GM21528 (cell line): ENCODE data around the gene GALNT10.

ENCODE experiments used
- ATAC-seq: cut with Tn5 transposase; IDR thresholded peaks from one replicate; pipeline ENCODE4 v1.9.1; 2021; ENCODE audit warnings: mild to moderate bottlenecking, moderate library complexity; ENCODE audit not compliant: unreplicated experiment, low FRiP score

Gene GALNT10

GRCh38 chr5:154202379-154203260 is 12.1 kb downstream of the GALNT10 start:
- peak; percentile 95 for ATAC-seq

GRCh38 chr5:154203798-154204578 is 13.5 kb downstream of the GALNT10 start:
- no peak for ATAC-seq

DNA sequence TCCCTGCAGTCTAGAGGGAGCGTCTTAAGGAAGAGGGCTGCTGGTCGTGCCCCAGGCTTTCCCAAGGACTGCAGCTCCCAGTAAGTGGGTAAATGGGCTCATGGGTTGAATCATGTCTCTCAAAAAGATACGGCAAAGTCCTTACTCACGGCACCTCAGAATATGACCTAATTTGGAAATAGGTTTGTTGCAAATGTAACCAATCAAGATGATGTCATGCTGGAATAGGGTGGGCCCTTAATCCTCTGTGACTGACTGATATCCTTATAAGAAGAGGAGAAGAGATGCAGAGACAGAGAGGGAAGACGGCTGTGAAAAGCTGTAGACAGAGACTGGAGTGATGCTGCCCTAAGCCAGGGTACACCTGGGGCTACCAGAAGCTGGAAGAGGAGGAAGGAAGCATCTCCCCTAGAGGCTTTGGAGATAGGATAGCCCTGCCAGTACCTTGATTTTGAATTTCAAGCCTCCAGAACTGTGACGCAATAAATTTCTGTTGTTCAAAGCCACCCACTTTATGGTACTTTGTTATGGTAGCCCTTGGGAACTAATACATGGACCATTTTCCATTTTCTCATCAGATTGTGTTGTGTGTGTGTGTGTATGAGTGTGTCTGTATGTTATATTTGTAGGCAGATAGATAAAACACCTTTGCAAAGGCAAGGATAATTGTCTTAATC is 15.0 kb downstream of the GALNT10 start:
- no peak for ATAC-seq

DNA sequence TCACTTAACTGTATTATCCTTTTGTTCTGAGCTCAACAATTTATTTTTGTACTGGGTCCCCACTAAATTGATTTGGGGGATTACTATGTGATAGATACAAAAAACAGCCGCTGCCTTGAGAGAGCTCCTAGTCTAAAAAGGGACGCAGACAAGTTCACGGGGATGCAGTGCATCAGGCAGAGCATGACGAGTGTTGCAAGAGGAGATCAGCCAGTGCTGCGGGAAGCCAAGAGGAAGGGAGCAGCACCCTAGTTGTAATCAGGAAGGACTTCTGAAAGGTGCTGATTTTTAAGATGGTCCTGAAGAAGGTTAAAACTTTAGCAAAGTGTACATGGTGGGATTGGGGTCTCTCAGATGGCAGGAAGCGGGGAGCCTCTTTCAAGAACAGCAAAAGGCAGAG is 15.8 kb downstream of the GALNT10 start:
- ATAC-seq = no peak

- ATAC-seq = no peak
These were observed 16.7 kb downstream of the GALNT10 start for GRCh38 chr5:154207204-154207603.

DNA sequence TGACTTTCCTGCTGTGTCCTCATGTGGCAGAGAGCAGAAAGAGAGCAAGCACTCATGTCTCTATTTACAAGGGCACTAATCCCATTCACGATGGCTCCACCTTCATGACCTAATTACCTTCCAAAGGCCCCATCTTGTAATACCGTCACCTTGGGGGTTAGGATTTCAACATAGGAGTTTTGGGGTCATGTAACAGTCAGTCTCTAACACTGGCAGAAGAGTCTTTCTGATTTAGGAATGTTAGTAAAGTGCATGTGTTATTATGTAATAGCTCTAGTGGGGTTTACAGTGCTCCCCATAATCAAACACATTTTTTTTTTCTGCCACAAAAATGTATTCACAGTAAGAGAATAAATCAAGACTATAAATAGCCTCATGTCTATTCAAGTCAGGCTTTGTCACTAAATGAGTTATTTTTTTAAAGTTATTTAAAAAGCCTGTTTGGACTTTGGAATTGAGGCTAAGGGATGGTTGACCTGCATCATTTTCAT is 19.1 kb downstream of the GALNT10 start:
- ATAC-seq = no peak

GRCh38 chr5:154210163-154210562 is 19.6 kb downstream of the GALNT10 start:
- no peak for ATAC-seq

DNA sequence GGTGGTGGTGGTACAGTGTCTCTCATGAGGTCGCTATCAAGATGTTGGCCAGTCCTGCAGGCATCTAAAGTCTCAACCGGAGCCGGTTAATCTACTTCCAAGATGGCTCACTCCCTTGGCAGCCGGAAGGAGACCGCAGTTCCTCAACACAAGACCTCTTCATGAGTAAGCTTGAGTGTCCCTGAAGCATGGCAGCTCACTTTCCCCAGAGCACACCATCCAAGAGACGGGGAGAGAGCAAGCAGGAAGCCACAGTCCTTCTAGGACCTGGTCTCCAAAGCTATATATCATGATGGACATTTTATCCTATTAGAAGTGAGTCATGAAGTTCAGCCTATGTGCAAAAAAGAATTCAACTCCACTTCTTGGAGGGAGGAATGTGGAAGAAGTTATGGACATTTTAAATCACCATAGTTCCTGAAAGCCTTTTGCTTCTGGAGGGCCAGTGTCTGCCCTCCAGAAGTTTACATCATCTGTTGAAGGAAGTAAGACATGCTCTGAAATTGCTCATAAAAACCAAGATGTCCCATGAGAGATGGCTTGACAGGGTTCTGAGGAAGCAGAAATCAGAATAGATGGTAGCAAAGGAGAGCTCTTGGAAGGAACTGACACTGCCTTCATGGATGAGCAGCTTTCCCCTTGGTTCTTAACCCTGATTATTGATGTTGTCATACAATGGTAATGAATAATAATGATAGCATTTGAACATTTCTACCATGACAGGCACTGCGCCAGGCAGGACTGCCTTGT is 21.3 kb downstream of the GALNT10 start:
- ATAC-seq = no peak

DNA sequence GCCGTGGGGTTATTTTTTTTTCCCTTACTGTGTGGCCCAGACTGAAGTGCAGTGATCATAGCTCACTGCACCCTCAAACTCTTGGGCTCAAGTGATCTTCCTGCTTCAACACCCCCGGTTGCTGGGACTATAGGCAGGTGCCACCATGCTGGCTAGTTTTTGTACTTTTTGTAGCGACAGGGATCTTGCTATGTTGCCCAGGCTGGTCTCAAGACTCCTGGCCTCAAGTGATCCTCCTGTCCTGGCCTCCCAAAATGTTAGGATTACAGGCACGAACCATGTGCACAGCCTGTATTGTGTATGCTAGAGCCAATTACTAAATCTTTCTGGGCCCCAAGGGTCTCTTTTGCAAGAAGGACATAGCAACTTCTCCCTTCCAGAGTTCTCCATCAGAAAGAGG is 23.1 kb downstream of the GALNT10 start:
- ATAC-seq = no peak

DNA sequence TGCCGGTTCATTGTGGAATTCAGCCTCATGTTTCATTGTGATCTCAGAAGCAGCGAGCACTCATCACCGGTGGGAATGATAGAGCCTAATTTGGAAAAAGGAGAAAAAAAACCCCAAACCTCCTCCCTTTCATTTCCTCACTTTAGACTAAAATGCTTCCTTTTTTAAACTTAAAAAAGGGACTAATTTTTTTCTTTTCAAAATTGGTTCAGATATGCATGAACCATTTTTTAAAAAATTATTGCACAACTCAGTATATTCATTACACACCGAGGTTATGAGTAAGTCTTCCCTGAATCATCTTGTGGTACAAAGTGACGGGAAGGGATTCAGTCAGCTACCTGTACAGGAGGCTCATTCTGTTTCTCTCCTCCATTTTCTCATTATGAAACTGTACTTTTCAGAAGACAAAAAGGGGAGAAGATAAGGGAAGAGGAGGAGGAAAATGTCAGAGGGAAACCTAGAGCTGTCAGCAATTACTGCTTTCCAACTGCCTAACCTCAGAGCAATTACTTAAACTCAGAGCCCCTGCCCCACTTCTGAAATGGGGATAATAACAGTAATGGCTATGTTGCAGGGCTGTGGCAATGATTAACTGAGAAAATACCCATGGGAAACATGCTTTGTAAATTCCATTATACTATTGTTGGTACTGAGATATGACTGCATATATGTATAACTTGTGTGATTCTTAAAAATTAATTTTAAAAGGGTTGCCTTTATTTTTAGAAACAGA is 24.0 kb downstream of the GALNT10 start:
- ATAC-seq = peak; percentile 71

GRCh38 chr5:154215571-154216325 is 25.2 kb downstream of the GALNT10 start:
- no peak for ATAC-seq

DNA sequence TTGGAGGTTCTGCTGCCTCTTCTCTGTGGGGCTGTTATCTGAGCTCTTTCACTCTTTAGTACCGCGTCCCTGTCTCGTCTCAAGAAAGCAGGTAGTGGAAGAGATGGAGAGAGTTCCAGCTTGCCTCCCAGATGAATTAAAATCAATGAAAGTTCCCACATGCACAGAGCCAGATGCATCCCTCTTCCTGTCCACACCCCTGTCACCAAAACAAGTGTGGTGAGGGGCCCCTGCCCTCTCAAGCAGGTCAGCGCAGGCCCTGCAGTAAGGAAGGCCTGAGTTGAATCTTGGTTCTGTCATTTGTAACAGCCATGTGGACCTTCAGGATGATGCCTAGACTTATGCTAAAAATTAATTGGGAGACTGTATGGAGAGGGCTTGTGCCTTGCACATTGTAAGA is 26.9 kb downstream of the GALNT10 start:
- ATAC-seq = no peak

DNA sequence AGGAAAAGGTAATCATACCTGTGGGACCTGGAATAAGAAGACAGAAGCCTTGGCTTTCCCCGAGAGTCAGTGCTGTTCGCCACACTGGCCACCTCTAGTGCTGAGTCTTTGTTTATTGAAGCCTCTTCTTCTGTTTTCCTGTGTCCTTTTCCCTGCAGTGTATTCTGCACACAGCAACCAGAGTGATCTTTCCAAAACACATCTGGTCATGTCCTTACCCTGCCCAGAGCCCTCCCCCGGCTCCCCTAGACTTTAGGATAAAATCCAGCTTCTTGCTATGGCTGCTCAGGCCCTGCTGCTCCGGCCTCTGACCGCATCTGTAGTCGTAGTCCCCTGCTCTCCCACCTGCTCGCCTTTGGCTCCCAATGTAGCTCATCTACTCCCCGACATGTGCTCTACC is 28.3 kb downstream of the GALNT10 start:
- no peak for ATAC-seq

DNA sequence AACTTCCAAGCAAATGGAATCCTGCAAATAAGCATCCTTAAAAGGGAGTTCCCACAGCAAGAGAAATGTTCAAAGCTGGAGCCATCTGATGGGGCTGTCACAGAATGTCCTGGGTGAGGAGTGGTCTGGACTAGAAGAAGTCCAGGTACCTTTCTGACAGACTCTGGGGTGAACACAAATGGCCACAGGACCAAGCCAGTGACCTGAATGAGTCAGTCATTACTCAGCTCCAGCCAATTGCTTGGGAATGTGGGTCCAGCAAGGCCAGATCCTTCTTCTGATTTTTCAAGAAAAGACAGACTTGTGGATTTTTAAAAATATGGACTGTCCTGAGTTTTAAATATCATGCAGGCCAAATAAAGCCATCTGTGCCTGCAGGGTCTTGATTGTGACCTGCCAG is 30.1 kb downstream of the GALNT10 start:
- ATAC-seq = no peak

GRCh38 chr5:154221371-154221896 is 30.9 kb downstream of the GALNT10 start:
- no peak for ATAC-seq

- no peak for ATAC-seq
These were observed 31.9 kb downstream of the GALNT10 start for GRCh38 chr5:154222414-154222813.

GRCh38 chr5:154223320-154223719 is 32.8 kb downstream of the GALNT10 start:
- no peak for ATAC-seq

DNA sequence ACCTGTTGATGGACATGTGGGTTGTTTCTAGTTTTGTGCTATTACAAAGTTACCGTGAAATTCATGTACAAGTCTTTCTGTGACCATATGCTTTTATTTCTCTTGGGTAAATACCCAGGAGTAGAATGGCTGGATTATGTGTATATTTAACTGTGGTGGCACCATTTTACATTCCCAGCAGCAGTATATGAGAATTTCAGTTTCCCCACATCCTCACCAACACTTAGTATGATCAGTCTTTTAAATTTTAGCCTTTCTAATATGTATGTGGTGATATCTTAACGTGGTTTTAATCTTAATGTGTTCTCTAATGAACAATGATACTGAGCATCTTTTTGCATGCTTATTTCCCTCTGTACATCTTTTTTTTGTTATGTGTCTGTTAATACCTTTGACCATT is 36.6 kb downstream of the GALNT10 start:
- ATAC-seq = no peak

DNA sequence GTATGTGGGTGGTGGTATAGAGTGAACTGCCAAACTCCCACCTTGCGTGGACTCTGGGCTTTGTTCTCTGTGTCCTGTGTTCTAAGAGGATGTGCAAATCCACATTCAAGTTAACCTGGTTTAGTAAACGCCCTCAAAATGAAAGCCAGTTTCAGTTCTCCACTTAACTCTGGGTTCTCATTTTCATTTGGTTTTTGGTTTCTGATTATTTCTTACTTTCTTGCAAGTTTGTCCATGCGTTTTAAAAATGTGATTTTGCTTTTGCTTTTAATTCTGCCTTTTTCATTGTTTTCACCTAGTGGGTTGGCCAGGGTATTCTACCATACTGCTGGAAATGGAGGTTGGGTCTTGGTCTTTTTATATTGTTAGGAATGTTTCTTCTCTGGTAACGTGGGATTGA is 38.2 kb downstream of the GALNT10 start:
- peak; percentile 88 for ATAC-seq
